Fibroblast of the aortic adventitia (primary cell): Measurements from ENCODE around the gene TPST2. TPM values are rescaled to one million over a fixed set of nuclear protein-coding genes. Genes with fewer than 3 reads are reported as not detected.

Experiments
- DNase-seq: peaks from one replicate; pipeline ENCODE4 v3.0.0-alpha.2; 2010; ENCODE audit warnings: low read depth
- H3K4me3 ChIP-seq: 2 replicates; pipeline ENCODE4 v1.5.1; 2011; ENCODE audit warnings: low read depth, mild to moderate bottlenecking, control low read depth, low read length, moderate library complexity
- CTCF ChIP-seq: IDR thresholded peaks from 2 replicates; pipeline ENCODE4 v1.5.1; 2011; ENCODE audit warnings: mild to moderate bottlenecking, low read length, control low read depth, inconsistent platforms; ENCODE audit not compliant: insufficient read depth
- total RNA-seq: library from RNA; depleted of rRNA; stranded (reverse); fragments of >200 nt; gene quantifications from 2 replicates; pipeline ENCODE4 v1.2.3, GENCODE V29; 2012; ENCODE audit warnings: low replicate concordance

The TPST2 gene
- total RNA-seq, 1 donor: 15.5 TPM

GRCh38 chr22:26584010-26584409, 5.9 kb downstream of the TPST2 start:
- no peak for DNase-seq
- H3K4me3 ChIP-seq: no peak overlapping the region
- no peak for TF ChIP-seq CTCF

GRCh38 chr22:26581633-26582168, 8.2 kb downstream of the TPST2 start:
- TF ChIP-seq CTCF: no peak
- H3K4me3 ChIP-seq: no peak overlapping the region
- DNase-seq: no peak

- DNase-seq: no peak
- TF ChIP-seq CTCF: no peak
- H3K4me3 ChIP-seq: no peak overlapping the region
These were observed 8.9 kb downstream of the TPST2 start for GRCh38 chr22:26581026-26581425.

- no peak overlapping the region for H3K4me3 ChIP-seq
- DNase-seq: no peak
- TF ChIP-seq CTCF: no peak
These were observed 9.5 kb downstream of the TPST2 start for GRCh38 chr22:26580240-26580962.

GRCh38 chr22:26579331-26579886, 10.5 kb downstream of the TPST2 start:
- no peak for TF ChIP-seq CTCF
- H3K4me3 ChIP-seq: no peak overlapping the region
- DNase-seq: no peak

- no peak overlapping the region for H3K4me3 ChIP-seq
- no peak for TF ChIP-seq CTCF
- DNase-seq: no peak
These were observed 12.9 kb downstream of the TPST2 start for GRCh38 chr22:26577081-26577480.
